HG03575 (cell line): ENCODE data around the gene SLC6A8.
"Not testable (repeated sequence)": the region's sequence is repeated elsewhere in the genome, so short reads cannot be mapped to it uniquely, and the experiment has no call there.

Source experiments
- ATAC-seq: cut with Tn5 transposase; IDR thresholded peaks from one replicate; pipeline ENCODE4 v1.9.1; 2021; ENCODE audit not compliant: unreplicated experiment, insufficient number of reproducible peaks, low FRiP score; ENCODE audit errors: extremely low read depth

SLC6A8 gene

DNA sequence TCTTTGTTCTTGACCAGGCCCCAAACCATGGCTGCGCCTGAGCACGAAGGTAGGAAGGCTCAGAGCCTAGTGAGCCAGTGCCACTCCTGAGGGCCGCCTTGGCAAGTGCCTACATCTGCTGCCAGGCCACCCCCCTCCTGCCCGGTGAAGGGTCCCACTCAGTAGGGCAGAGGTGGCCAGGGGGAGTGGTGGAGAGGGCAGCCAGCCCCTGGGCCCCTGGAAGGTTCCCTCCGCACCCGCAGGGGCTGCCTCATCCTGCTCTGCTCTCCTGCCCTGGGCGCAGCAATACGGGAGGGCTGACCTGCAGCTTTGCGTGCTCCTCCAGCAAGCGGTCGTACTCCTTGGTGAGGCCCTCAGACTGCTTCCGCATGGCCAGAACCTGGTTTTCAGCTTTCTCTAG lies 14.0 kb downstream of the SLC6A8 start:
- no peak for ATAC-seq

DNA sequence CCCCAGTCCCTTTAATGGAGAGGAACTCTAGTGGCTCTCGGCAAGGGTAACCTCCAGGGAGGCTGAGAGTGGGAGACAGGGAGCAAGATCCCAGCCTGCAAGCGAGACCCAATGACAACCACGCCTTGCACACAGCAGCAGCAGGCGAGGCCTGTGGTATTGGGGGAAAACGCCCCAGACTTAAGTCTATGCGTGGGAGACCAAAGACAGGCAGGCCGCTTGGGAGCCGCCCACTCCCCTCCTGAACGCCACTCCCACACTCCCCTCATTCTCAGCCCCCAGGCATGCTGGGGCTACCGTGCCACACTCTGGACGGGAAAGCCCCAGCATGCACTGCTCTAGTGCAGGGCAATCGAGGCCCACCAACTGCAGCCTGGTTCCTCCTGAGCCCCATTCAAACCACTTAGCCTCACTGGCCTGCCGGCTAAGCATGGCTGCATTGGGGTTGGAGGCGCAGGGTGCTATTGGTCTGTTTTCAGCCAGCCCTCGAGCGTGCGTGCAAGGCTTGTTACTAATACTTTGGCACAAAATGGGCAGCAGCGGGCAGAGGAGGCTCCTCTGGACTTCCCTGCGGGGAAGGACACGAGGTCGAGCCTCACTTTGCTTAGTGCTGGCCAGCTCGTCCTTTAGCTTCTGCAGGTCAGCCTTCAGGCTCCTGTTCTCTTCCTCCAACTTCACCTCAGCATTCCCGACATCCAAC lies 14.8 kb downstream of the SLC6A8 start:
- ATAC-seq = no peak

DNA sequence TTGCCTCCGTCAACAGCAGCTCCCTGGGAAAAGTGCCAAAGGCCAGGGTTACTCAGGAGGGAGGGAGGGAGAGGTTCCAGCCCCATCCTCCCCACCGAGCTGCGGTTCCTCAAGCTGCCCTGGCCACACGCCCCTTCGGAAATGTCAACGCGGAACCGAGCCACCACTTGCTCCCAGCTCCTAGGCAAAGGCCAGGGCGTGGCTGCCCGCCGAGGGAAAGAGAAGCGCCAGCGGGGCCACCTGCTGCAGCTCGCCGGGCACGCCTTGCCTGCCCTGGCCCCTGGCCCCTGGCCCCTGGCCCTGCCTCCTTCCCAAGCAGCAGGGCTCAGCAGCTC lies 15.3 kb downstream of the SLC6A8 start:
- ATAC-seq = no peak

DNA sequence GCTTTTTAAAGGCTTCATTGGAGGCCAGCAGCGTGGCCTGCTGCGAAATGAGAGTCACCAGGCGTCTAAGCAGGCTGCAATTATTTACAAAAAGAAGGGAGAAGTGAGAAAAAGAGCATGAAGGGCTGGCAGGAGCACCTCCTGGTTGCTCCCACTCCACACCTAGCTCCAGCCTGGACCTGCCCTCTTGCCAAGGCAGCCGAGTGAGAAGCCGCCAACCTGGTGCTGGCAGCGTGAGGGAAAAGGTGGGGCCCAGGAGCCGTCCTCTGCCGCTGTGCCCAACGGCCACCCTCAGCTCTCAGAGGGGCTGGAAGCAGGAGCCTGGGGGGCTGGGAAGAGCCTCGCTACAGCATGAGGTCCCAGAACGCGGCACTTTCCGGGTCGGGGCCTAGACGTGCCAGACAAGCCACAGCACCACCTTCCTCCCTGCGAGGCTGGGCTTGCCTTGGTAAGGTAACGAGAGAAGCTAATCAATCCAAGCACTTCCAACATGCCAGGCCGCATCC lies 16.3 kb downstream of the SLC6A8 start:
- no peak for ATAC-seq

DNA sequence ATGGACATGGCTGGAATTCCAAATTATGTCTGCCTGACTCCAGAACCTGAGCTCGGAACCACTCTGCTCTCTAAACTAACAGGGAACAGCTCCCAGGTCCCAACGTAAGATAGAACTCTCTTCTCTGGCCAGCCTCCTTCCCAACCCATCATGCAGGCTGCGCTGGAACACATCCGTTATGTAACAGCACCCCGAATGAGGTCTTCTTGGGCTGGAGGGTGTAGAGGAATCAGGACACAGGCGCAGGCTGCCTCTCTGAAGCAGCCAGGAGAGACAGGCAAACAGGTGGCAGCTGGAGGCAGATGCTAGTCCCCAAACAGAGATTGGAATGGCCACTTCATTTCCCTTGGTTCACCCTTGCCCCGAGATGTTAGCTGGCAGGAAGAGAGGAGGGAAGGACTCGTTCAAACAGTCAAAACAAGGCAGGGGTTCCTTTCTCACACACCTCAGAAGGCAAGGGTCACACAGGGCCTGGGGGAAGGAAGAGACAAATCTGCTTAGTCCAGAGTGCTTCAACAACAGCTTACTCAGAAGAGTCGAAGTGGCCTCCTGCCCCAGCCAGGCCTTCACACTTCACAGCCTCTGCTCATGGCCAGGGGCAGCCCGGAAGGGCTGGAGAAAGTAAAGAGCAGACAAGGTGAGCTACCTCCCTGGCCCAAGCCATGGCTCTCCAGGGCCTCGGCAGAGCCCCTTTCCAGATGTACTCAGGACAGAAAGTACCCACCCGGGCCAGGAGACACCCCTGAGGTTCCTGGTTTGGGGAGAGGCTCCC lies 17.1 kb downstream of the SLC6A8 start:
- not testable (repeated sequence) for ATAC-seq

DNA sequence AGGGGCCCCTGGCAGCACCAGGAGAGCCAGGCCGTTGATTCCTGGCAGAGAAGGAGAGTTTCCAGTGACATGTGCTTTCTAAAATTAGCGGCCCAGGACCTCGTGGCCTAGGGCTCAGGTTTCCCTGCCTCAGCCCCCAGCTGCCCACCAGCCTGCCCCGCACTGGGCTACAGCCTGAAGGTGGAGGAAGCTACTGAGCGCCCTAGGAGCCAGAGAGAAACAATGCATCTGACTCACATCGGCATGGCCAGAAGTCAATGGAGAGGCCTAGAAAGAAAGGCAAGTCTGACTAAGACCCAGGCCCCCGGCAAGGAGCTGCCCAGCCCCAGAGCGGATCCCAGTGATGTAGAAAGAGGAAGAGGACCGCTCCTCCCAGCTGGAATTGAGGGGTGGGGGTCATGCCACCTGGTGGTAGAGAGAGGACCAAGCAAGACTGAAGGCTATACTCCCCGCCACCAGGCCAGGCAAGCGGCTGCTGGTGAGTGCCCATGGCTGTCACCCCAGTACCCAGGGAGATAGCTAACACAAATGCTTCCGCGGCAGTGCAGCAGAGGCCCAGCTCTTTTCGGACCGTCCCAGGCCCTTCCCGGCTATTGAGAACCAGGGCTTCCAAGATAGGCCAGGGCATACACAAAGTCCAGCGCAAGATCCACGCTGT lies 17.8 kb downstream of the SLC6A8 start:
- not testable (repeated sequence) for ATAC-seq

DNA sequence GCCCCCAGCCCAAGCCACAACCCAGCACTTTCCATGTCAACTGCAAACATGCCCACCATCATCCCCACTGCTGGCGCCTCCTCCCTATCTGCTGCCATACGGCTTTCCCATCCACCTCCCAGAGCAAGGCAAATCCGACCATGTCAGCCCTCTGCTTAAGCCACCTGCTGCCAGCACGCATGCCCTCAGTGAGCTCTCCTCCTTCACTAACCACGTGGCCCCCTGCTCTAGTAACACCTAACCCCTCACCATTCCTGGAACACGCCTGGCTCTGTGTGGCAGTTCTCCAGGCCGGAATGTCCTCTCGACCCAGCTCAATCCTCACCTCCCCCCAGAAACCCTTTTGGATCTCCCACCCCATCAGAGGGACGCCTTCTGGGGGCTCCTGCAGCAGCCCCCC lies 19.1 kb downstream of the SLC6A8 start:
- ATAC-seq = no peak

DNA sequence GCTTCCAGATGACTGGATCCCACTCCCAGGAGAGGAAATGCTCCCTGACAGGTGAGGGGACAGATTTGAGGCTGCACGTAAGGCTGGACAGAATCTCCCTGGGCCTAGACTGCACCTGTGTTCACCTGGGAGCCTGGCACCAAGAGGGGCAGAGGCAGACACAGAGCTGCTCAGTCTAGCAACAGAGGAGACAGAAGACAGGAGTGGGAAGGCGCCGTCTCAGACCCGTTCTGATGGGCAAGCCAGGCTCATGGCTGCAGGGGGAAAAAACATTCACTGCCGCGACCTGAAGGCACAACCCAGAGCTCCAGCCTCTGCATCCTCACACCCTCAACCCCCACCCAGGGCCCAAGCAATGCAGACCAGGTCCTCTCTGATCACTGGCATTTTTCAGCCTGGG lies 19.7 kb downstream of the SLC6A8 start:
- ATAC-seq = no peak

DNA sequence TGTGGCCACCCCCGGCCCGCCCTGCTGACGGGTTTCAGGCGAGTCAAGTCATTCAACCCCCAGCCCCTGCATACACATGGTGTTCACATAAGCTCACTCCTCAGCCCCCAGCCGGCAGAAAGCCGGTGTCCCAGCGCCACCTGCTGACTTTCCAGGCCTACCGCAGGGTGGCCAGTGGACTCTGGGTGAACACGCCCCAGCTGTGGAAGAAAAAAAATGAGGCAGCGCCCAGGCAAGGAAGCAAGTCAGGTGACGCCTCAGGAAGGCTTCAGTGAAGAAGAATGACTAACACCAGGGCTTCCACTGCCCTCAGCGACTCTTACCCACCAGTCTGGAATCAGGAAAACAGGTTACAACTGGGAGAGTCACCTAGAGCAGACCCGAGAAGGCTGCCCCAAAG lies 20.7 kb downstream of the SLC6A8 start:
- ATAC-seq = no peak

DNA sequence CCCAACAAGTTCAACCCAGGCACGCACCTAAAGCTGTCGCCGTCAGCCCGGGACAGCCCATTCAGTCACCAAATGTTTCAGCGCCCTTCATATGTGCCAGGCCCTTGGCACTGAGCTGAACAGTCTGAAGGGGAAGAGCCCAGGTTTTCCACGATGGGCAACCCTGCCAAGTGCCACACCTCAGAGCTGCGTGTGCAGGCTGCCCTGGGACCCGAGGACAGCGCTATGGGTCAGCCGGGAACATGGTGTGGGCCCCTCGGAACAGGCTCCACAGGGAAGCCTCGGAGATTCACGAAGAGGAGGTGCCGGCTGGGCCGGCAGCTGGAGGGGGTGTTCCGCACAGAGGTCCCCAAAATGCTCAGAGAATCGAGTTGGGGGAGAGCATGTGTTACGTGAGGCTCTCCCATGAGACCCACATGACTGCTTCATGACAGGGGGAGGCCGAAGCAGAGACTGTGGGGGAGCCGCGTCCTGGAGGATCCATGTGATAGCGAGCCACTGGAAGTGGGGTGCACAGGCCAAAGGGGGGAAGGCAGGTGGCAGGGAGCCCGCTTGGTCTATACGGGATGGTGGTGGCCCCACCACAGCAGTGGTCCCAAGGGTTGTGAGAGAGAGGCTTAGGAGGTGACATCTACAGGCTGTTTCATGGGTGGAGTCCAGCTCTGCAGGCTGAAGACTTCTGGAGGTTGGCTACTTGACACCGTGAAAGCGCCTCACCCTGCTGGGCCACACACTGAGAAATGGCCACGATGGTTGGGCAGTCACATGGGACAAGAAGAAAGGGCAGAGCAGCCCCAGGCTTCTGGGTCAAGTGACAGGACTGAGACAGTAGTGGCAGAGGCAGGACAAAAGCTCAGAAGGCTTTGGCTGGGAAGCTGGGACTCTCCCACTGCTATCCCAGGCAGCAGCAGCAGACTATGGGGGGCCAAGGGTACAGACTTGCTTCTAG lies 22.3 kb downstream of the SLC6A8 start:
- ATAC-seq = no peak

DNA sequence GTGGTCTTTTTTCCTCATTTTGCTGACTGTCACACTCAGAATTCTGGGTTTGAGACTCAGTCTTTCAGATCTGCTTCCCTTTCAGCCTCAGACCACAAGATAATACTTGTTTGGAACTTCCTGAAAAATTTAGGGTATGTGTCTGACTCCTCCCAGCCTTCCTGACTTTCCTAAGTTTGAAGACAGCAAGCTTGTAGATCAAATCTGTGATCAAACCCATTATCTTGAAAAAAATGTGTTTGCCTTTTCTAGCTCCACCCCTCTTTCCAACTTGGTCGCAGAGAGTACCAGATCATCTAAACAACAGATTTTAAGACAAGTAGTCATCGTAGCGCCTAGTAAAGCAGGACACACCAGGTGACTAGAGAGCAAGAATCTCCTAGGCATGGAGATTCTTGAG lies 26.5 kb downstream of the SLC6A8 start:
- no peak for ATAC-seq

DNA sequence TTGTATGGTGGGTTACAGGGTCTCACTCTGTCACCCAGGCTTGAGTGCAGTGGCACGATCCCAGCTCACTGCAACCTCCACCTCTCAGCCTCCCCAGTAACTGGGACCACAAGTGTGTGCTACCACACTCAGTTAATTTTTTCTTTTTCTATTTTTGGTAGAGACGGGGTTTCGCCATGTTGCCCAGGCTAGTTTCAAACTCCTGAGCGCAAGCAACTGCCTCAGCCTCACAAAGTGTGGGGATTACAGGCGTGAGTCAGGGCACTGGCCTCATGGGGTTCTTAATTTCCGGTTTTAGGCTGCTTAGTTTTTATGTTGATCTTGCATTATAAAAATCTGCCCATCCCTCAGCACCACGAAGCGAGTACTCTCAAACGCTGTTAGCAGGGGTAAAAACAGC lies 29.7 kb downstream of the SLC6A8 start:
- no peak for ATAC-seq

DNA sequence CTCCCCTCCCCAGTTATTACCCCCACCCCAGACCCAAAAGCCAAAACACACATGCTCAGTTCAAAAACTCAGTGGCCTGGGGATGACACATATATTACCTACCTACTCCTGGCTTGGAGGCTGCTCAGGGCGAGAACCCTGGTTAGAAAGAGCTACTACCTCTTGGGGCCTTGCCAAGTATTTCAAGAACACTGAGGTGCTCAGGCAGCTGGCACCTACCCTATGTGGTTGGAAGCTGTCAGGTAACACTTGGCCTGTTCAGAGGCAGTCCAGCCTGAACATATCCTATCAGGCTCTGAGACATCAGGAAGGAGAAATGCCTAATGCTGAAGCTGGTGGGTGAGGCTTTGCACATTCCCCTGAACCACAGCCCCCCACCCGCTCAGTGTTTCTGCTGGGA lies 31.5 kb downstream of the SLC6A8 start:
- no peak for ATAC-seq

DNA sequence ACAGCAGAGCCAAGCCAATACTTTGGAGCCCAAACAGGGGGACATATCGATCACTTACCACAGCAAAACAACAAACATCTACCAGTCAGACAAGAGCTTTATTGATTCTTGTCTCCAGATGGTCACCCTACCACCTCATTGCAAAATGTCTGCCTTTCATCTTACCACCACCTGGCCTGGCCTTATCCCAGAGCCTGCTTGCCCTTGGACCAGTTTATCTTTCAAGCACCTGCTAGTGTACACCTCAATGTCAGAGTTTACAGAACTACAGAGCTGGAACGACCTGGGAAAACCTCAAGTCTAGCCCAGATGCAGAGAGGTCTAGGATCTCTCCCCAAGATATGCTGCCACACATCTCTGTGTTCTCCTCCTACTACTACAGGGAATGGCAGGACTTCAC lies 32.0 kb downstream of the SLC6A8 start:
- ATAC-seq = no peak

DNA sequence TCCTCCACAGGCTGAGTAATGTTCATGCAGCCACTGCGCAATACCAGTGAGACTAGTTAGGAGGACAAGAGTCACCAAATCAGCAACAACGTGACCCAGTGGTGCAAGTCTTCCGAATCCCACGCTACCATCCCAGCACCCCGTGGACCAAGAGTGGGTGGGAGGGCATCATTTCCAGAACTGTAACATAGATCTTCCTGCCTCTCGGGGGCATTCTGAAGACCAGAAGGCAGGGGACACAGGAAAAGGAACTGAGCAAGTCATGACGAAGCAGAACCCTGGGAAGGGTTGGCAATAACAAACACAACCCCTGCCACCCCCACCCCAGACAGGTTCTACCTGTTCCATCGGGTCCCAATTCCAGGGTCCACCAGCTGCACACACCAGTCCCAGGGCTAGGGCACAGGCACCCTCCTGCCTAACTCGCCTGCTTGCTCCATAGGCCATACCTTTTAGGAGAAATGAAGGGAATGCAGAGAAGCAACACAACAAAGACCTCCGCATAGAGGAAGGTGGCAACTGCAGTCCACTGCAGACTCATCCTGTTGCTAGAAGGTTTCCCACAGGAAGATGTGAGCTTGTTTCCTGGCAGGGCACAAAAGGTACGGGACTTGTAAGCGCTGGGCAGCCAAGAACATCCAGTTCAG lies 35.1 kb downstream of the SLC6A8 start:
- no peak for ATAC-seq

DNA sequence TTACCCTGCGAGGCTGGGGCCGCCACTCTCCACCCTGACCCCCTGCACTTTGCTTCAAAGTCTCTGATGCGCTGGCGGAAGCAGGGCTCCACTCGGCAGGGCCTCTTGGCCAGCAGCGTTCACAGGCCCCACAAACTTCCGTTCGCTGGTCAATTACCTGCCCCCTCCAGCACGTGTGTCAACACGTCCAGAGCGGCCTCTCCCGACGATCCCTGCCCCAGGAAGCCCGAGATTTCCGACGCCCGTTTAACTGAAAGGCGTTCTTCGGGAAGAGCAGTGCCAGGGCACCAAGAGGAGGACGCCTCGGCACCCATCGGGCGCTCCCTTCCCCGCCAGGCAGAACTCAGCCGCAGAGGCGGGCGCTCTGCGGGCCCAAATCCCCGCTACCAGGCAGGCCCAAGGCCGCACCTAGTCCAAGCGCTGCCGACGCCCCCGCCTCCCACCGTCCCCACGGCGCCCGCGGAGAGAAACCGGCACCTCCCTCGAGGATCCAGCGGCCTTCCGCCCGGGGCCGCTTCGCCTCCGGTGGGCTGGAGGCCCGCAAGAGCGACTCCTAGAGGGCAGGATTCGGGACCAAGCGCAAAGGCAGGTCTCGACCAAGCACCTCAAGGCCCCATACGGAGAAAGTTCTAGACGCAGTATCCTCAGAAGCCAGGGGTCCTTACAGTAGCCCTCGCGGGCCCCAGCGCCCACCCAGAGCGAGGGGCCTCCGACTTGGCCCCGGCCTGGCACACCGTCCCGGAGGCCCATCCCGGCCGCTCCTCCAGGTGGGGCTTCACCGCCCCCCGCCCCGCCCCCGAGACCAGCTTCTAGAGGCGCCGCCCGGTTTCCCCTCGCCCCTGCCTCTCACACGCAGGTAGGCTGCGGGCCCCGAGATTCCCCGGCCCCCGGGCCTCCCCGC lies 35.9 kb downstream of the SLC6A8 start:
- ATAC-seq = no peak

DNA sequence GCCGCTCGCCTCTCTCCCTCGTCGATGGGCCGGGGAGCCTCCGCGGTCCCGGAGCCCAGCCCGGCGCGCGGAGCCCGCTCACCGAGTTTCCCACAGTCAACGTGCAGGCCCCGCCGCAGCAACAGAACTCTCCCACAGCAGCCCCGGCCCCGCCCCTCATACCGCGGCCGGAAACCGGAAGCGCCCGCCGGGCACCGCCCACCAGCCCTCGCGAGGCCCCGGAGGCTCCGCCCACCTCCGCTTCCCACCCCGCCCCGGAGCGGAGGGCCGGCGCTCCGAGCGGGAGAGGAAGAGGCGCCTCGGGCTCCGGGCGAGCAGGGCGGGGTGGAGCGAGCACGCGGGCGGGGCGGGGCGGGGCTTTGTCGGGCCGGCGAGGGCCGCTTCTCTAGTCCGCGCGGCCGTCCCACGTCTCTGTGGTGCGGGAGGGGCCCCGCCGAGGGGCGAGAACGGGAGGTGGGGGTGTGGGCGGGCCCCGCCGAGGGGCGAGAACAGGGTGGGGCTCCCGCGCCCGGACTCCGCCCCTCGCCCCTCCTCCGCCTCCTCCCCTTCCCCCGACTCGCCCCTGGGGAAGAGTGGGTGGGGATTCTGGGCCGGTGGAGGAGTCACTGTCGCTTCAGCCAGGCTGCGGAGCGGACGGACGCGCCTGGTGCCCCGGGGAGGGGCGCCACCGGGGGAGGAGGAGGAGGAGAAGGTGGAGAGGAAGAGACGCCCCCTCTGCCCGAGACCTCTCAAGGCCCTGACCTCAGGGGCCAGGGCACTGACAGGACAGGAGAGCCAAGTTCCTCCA lies 36.7 kb downstream of the SLC6A8 start, which contains the start of the genes ABCD1 and BCAP31:
ABCD1 (plus strand) TSS at position 605 of the 787 bp plus-strand sequence. CDS start 411 bp downstream, outside the sequence.
BCAP31 (minus strand) TSS at position 136 of the 787 bp plus-strand sequence. CDS start 1,143 bp downstream, outside the sequence.
- no peak for ATAC-seq
